ENCODE results near the gene PRAF2. TPM values are rescaled to one million over a fixed set of nuclear protein-coding genes. Genes with fewer than 3 reads are reported as not detected.

PRAF2 gene
- total RNA-seq, 1 donor from 2014 or later: 17.3 TPM

DNA sequence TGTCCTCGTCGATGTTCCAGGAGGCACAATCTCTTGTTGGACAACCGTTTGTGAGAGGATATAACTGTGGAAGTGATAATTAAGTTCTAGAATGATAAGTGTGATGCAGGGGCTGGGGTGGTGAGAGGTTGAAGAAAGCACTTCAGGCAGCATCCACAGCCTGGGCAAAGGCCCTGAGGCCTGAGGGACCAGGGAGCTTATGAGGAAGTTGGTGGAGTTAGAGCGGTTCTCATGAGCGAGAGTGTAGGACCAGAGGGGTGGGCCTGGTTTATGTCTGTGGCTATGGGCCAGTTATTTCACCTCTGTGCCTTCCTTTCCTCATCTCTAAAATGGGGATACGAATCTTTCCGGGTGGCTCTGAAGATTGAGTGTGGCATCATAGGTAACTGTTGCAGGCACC is 12.3 kb downstream of the PRAF2 start:
- no peaks in the 10 kb centered on the region for H3K36me3 ChIP-seq
- no peaks in the 10 kb centered on the region for H3K4me1 ChIP-seq
- H3K27ac ChIP-seq: no peak overlapping the region
- no peaks in the 10 kb centered on the region for H3K9me3 ChIP-seq
- ATAC-seq: no peak
- intact Hi-C loops (cut with DNase I): no loop called here
- no peak for DNase-seq
- no peaks in the 10 kb centered on the region for H3K27me3 ChIP-seq
- H3K4me3 ChIP-seq: no peak overlapping the region
- TF ChIP-seq, protein P1, sequence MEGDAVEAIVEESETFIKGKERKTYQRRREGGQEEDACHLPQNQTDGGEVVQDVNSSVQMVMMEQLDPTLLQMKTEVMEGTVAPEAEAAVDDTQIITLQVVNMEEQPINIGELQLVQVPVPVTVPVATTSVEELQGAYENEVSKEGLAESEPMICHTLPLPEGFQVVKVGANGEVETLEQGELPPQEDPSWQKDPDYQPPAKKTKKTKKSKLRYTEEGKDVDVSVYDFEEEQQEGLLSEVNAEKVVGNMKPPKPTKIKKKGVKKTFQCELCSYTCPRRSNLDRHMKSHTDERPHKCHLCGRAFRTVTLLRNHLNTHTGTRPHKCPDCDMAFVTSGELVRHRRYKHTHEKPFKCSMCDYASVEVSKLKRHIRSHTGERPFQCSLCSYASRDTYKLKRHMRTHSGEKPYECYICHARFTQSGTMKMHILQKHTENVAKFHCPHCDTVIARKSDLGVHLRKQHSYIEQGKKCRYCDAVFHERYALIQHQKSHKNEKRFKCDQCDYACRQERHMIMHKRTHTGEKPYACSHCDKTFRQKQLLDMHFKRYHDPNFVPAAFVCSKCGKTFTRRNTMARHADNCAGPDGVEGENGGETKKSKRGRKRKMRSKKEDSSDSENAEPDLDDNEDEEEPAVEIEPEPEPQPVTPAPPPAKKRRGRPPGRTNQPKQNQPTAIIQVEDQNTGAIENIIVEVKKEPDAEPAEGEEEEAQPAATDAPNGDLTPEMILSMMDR (IDR thresholded peaks at IDR 0.05): no peak

DNA sequence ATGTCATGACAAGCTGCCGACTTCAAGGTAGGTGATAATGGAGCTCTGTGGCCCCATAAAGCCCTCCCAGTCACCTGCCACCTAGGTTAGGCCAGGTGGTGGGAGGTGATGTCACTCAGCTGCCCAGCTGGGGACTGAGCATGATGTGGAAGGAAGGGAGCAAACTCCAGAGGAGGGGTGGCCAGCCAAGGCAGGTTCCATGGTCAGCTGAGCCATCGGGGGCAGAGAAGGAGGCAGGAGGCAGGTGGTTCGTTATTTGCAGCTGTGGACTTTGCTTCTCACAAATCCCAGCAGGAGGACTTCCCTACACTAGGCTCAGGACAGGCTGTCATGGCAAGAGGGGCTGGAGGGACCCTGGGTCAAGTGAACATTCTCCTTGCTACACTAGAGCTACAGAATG is 12.9 kb downstream of the PRAF2 start:
- no peaks in the 10 kb centered on the region for H3K4me1 ChIP-seq
- H3K36me3 ChIP-seq: no peaks in the 10 kb centered on the region
- intact Hi-C loops (cut with DNase I): no loop called here
- H3K4me3 ChIP-seq: no peak overlapping the region
- TF ChIP-seq, protein P1 (IDR thresholded peaks at IDR 0.05): no peak
- no peaks in the 10 kb centered on the region for H3K9me3 ChIP-seq
- ATAC-seq (no peak), DNase-seq (no peak)
- H3K27ac ChIP-seq: no peak overlapping the region
- H3K27me3 ChIP-seq: no peaks in the 10 kb centered on the region

DNA sequence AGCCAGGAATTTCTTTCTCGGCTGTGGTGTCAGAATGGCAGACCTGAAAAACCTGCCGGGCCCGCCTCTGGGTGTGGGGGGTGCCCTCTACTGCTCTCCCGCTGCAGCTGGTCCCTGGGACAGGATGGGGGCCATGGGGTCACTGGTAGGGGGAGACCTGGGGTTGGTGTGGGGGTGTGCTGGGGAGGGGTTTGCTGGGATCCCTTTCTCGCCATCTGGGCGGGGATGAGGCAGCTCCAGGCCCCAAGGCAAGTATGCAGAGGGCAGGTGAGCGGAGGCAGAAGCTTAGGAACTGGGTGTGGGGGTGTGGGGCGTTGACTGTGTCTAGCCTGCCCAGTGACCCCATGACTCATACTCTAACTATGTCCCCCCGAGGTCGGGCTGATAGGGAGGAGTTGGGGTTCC is 14.1 kb downstream of the PRAF2 start:
- DNase-seq (no peak), ATAC-seq (peak; percentile 54)
- Histone ChIP-seq H3K9me3 (no peaks in the 10 kb centered on the region), H3K4me1 (no peaks in the 10 kb centered on the region), H3K36me3 (no peaks in the 10 kb centered on the region), H3K27ac (peak overlapping the region; percentile 58), H3K4me3 (peak overlapping the region; percentile 40), H3K27me3 (no peaks in the 10 kb centered on the region)
- TF ChIP-seq, protein P1 (IDR thresholded peaks at IDR 0.05): no peak
- intact Hi-C loops (cut with DNase I): no loop called here

DNA sequence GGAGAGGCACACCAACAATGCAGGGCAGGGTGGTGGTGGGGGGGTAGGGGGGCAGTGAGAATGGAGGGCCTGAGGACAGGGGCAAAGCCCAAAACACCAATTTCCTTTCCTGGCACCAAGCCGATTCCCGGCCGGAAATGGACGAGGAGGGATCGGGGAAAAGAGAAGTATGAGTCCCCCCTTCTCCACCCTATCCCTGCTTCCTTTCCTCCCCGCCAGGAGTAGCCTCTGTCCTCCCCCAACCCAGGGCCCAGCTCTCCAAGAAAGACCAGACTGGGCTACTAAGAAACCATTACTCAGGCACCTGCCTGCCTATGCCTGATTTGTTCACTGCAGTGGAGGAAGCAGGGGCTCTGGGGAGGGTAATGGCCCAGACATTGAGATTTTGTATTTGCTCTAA is 14.6 kb downstream of the PRAF2 start:
- H3K9me3 ChIP-seq: no peaks in the 10 kb centered on the region
- intact Hi-C loops (cut with DNase I): no loop called here
- TF ChIP-seq, protein P1 (IDR thresholded peaks at IDR 0.05): no peak
- no peaks in the 10 kb centered on the region for H3K36me3 ChIP-seq
- H3K27me3 ChIP-seq: no peaks in the 10 kb centered on the region
- peak overlapping the region; percentile 58 for H3K27ac ChIP-seq
- DNase-seq (no peak), ATAC-seq (peak; percentile 32)
- H3K4me1 ChIP-seq: no peaks in the 10 kb centered on the region
- peak overlapping the region; percentile 40 for H3K4me3 ChIP-seq

DNA sequence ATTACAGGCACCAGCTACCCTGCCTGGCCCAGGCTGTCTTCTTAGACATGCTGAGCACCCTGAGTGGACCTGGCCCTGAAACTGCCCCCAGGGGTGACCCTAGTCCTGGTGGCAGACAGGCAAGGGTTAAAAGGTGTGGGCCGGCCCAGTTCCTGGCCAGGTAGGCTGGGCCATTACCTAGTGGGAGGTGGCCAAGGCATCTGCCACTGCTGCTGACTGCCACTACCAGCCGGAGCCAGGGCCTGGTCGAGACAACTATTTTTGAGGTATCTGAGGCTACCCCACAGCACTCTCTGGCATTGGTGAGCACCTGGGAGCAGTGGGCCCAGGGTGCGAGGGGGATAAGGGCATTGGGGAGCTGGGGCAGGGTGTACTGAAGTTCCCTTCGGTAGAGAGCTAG is 15.0 kb downstream of the PRAF2 start, which contains the start of gene CCDC120:
TSS of gene CCDC120 (plus strand) at position 206 of the 400 bp plus-strand sequence. CDS start 3,043 bp downstream, outside the sequence.
- Histone ChIP-seq H3K4me1 (no peaks in the 10 kb centered on the region), H3K9me3 (no peaks in the 10 kb centered on the region), H3K36me3 (no peaks in the 10 kb centered on the region), H3K4me3 (peak within 1 kb of the TSS; percentile 40), H3K27ac (peak within 1 kb of the TSS; percentile 58), H3K27me3 (no peaks in the 10 kb centered on the region)
- ATAC-seq (peak; percentile 91), DNase-seq (peak; percentile 75)
- intact Hi-C loops (cut with DNase I): no loop called here
- TF ChIP-seq, protein P1 (IDR thresholded peaks at IDR 0.05): no peak

Data from upper lobe of right lung (tissue), 1 donor.